HG02973 (cell line): ENCODE measurements around the gene C1orf21.
"Not testable (repeated sequence)": the region's sequence is repeated elsewhere in the genome, so short reads cannot be mapped to it uniquely, and the experiment has no call there.

Experiments used
- ATAC-seq: cut with Tn5 transposase; IDR thresholded peaks from one replicate; pipeline ENCODE4 v1.9.1; 2021; ENCODE audit warnings: moderate library complexity; ENCODE audit not compliant: unreplicated experiment

The C1orf21 gene, protein sequence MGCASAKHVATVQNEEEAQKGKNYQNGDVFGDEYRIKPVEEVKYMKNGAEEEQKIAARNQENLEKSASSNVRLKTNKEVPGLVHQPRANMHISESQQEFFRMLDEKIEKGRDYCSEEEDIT

DNA sequence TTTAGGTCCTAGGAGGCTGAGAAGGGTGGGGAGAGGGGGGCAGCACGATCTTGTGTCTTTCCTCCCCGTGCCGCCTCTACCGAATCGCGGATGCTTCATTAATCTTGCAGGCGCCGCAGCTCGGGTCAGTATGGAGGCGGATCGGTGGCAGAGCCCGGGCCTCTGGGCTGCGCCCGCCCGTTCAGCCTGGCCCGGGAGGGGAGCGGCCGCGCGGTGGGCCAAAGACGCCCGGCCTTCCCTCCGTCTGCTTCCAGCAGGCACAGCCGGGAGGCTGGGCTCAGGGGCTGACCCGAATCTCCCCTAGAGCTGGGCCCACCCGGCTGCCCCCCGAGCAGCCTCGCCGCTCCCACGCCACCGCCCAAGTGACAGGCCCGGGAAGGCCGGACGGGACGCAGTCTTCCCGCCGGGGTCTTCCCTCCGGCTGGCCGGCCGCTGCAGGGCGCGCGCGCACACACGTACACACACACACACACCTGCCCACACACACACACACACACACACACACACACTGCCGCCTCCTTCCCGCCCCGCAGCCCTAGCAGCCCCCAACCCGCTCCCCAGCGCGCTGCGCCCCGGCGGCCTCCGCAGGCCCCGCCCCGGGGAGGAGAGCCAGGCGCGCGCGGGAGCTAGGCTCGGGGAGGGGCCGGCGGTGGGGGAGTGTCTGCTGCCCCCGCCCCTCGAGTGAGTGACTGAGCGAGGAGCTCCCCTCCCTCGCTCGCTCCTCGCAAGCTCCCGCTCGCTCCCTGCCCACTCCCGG is at the start of gene C1orf21:
C1orf21 (plus strand) TSS at position 718 of the 757 bp plus-strand sequence. CDS start 90,481 bp downstream, outside the sequence.
- ATAC-seq: peak; percentile 82

DNA sequence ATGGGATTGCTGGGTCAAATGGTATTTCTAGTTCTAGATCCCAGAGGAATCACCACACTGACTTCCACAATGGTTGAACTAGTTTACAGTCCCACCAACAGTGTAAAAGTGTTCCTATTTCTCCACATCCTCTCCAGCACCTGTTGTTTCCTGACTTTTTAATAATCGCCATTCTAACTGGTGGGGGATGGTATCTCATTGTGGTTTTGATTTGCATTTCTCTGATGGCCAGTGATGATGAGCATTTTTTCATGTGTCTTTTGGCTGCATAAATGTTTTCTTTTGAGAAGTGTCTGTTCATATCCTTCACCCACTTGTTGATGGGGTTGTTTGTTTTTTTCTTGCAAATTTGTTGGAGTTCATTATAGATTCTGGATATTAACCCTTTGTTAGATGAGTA is 49.0 kb upstream of the C1orf21 start:
- ATAC-seq: not testable (repeated sequence)

DNA sequence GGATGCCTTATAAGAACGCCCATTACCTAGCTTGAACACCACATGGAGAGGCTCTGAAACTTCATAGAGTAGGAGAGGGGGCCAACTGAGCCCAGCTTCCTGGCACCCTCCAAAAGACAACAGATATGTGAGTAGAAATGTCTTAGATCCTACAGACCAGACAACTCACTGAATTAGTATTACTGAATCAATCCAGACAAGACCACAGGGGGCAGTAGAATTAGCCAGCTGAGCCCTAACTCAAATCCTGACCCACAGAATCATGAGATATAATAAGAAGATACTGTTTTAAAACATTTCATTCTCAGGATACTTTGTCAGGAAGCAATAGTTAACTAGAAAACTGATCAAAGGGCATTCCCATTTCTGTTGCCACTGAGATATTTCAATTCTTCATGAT is 45.8 kb upstream of the C1orf21 start:
- ATAC-seq: no peak

DNA sequence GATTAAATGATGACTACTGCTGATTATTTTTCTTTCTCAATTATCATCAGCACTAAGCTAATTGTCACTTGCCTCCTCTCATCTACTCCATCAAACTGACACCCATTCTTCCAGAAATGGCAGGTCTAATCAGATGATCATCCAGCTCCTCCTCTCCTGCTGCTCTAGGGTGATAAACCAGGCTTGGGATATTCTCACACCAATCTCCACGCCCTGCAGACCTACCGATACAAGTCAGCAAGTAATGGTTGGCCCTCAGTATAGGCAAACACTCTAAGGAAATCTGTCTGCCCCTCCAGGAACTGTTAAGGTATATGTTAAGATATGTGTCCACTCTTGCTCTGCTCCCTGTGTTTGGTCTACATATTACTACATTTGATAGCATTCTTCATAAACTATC is 36.3 kb upstream of the C1orf21 start:
- no peak for ATAC-seq

DNA sequence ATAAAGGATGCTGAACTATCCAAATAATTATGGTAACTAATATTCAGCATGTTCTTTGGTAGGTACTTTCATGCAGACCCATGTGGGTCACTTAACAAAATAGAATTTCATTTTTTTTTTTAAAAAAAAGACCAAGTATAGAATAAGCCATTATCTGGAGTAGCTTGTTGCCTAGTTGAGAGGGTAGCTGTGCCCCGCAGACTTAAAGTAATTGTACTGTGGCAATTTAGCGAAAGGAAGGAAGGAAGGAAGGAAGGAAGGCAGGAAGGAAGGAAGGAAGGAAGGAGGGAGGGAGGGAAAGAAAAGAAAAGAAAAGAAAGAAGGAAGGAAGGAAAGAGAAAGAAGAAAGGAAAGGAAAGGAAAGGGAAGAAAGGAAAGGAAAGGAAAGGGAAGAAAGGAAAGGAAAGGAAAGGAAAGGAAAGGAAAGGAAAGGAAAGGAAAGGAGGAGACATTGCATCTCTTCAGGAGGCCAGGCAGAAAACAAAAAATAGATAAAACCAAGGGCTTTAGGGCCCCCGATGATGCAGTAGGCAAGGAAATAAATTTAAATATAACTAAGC is 35.3 kb upstream of the C1orf21 start:
- no peak for ATAC-seq

DNA sequence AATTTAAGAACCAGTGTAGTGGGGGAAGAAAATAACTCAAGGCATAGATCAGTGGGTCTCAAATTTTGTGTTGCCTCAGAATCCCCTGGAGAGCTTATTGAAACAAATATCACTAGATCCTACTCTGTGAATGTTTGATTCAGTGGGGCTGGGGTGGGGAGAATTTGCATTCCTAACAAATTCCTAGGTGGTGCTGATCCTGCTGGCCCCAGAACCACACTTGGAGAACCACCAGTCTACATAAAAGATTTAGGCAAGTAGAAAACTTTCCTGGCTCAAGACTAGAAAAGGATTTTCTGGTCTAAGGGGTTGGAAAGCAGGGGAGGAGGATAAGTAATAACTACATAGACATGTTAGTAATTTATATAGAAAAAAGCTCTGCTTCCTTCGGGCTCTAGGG is 34.1 kb upstream of the C1orf21 start:
- ATAC-seq: no peak

DNA sequence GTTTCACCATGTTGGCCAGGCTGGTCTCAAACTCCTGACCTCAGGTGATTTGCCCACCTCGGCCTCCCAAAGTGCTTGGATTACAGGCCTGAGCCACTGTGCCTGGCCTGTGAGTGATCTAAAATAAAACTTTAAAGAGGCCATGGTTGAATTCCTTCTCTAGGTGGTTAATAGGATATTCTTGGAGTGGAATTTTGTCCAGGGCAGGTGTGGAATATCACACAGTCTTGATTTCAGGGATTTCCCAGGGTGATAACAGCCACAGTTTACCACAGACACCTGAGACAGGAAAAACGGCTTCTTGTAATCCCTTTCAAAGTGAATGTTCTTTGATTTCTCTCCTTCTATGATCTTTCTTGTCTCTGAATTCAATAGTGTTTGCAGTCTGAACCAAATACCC is 32.1 kb upstream of the C1orf21 start:
- no peak for ATAC-seq

DNA sequence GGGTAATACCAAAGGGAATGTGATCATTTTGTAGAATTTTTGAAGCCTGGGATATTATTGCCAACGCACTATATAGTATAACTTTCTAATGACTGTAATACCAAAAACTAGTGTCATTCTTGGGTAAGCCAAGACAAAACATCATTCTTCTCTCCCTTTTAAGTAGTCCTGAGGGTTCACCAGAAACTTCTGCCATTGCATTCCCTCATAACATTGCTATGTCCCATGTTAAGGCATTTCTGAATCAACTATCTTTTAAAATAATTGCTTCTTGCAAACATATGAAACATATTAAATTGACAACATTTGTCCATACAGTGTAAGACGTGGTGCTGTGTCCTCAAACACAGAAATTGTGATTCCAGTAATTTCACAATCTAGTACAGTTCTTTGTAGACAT is 29.9 kb upstream of the C1orf21 start:
- no peak for ATAC-seq

DNA sequence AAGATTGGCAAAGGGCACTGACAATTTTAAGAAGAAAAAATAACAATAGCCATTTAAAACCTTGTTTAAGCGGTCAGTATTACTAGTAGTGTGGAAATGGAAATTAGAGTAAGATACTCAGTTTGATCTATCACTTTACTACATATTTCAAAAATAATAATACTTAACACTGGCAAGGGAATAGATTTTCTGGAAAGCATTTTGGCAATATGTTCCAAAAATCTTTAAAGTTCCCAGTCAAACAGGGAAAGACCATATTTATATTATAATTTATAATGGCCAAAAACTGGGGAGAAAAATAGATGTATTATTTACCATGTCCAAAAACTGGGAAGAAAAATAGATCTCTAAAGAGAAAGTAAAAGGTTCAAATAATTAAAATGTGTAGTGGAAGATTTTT is 28.6 kb upstream of the C1orf21 start:
- ATAC-seq: no peak

DNA sequence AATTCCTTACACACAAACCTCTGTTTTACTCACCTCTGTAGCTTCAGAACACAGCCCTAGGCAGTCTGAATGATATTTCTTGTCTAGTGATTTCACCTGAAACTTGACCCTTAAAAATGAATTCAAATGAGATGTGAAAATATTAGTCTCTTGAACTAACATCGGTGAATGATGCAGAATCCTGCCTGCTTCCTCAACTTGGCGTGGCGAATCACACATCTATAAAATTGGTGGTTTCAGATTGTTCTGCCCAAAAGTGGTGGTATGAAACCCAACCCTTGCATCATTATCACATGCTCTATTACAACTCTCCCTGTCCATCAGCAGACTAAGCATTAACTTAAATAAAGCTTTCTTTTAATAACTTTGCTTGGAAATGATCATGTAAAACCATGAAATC is 26.9 kb upstream of the C1orf21 start:
- no peak for ATAC-seq

DNA sequence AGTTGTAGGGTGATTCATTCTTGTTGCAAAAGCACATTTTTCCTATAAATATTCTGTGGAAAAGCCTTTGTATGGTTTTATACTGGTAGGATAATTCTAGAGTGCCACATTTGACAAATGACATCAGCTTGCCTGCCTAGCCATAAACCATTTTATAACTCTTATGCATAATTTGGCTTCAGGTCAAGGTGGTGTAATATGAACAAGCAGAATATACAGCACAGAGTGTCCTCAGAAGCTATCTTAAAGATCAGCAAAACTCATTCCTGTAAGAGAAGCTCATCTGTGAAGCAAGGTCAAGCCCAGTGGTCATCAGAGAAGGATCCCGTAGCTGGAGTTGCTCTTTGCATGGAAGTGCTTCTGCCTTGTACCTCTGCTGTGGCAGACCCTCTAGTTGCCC is 24.0 kb upstream of the C1orf21 start:
- ATAC-seq: no peak

DNA sequence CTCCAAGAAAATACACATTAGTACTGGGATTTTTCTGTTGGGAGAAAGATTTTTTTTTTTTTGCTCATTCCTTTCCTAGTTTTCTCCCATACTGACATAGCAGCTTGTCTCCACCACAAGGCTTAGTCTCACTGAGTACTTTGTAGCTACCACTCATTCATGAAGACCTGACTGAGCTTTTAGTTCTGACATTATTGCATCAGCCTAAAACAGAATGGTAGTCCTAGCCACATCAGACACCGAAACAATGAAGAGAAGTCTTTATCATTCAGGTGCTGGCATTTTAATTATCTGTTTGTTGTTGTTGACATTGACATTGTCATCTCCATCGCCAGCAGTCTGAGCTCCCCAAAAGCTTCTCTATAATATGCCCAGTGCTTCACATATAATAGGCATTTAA is 21.1 kb upstream of the C1orf21 start:
- ATAC-seq: no peak

DNA sequence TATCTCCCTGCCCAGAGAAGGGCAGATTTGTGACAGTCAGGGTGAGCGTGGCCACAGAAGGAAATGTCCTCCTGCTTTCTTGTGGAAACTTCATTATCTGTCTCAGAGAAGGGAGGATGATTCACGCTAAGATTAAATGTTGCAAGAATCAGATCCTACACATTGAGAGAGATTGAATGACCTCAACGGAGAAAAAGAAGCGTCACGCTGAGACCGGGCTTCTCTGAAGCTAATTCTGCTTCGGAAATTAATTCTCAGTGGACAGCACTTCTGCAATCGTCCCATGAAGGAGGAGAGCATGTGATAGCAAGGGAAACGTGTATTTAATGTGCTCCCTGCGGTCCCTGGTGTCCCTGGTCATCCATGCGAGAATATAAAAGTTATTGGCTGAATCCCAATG is 19.8 kb upstream of the C1orf21 start:
- no peak for ATAC-seq

DNA sequence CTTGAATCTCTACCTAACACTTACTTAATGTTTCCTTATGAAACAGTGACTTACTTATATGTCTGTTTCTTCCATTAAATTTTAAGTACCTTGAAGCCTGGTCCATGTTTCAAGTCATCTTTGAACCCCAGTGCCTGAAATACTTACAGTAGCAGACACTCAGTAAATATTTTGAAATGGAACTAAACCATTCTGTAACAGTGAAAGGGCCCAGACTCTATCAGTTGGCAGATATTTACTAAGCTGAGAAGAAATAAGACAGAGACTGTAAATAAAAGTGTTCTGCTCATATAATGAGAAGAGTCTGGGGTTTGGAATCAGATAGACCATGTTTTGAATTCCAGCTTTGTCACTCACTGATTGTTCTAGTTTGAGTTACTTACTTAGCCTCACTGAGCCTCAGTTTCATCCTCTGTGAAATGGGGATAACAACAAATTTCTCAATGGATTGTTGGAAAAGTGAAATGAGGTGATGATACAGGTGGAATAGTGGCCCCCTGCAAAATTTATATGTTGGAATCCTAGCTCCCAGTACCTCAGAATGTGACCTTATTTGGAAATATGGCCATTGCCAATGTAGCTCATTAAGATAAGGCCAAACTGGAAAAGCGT is 19.3 kb upstream of the C1orf21 start:
- no peak for ATAC-seq

DNA sequence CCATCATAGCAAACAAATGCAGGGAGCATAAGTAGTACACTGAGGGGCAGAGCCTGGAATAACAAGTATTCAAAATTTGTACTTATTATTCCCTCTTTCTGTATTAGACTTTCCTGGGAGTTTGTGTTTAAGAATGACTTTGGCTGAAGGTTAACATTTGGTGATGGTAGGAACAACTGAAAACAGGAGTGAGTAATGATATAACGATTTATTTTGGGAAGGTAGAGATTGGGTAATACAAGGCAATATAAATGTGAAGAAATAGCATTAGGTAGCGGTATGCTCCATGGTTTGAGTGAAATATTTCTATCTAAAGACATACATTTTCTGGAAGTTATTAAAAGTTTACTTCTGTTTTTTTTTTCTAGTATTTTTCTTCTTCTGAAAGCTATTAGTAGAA is 18.5 kb upstream of the C1orf21 start:
- no peak for ATAC-seq

DNA sequence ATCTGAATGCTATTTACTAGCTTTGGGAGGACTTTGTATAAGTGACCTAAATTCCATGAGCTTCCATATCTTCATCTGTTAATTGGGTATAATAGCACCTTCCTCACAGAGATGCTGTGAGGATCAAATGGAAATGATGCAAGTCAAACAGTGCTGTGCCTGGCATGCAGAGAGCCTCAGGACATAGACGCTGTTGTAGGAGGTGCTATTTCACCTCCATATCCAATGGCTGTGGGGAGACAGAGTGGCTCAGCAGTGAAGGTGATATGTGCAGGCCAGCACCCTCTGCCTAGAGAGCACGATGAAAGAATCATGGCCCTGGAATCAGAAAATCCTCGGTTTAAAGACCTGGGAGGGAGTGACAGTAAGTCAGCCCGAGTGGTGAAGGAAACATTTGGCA is 16.0 kb upstream of the C1orf21 start:
- no peak for ATAC-seq

DNA sequence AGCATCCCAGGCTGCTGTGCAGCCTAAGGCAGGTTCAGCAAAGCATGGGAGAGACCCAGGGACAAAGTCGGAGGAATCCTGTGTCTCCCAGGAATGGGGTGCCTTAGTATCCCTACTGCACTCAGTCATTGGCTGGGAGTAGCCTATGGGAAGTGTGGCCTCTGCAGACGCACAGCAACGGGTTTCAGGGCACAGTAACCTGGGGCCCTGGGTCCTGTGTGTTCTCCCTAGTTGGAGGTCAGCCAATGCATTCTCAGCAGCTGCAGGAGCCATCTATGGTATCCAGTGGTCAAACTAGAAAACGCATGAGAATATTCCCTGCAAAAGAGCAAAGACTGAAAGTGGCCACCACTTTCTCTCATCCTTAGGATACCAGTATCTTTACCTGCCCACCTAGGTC is 13.7 kb upstream of the C1orf21 start:
- ATAC-seq: no peak

DNA sequence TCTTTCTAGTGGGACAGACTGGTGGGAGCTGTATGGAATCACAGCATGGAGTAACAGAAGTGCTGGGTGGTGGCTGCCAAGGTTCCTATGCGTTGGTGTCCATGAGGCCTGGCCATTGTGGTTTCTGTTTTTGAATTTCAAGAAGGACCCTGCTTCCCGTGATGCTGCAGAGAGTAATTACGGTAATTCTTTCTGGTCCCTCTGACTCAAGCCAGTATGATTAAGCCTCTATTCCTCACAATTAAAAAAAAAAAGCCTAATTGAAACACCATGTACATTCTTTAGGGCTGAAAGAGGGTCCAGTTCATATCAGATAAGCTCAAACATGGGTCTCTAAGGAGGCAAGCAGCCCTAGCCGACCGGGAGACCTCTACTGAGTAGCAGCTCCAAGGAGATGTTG is 10.5 kb upstream of the C1orf21 start:
- ATAC-seq: no peak

DNA sequence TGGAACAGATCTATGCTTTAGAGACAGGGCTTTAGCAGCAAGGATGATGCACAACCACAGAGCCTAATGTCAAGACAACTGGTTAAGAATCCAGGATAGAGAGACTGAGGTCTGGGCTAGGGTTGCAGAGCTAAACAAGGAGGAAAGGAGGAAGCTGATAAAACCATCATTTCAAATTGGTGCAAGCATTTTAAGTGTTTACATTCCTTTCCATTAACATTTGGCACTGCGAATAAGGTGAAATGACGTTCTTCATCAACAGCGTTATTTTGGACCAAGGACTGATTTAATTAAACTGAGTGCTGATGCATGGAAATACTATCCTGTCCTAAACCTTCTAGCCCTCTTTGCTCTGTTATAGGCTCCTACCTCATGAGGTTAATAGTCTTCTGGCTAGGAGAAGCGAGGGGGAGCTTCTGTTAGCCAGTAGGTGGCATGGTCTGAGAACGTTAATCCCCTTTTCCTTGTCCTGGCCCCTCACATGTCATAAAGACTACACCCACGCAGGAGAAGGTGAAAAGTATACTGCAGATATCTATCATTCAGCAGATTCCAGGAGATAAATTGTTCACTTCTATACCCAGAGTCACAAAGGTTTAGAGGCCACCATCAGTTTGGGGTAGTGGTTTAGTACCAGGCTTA is 7.6 kb upstream of the C1orf21 start:
- ATAC-seq: no peak

DNA sequence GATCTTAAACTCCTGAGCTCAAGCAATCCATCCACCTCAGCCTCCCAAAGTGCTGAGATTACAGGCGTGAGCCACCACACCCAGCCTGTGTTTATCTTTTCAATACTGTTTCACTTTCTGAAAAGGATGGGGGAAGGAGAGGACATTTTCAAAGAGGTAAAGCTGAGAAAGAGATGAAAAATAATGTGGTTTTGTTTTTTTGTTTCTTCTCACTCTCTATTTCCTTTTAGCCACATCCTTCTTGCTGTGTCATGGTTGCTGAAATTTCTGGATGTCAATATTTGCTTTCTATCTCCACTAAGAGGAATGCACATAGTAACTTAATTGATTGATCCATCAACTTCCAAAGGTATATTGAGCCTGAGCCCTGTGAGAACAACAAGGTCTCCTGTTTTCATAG is 6.4 kb upstream of the C1orf21 start:
- no peak for ATAC-seq

DNA sequence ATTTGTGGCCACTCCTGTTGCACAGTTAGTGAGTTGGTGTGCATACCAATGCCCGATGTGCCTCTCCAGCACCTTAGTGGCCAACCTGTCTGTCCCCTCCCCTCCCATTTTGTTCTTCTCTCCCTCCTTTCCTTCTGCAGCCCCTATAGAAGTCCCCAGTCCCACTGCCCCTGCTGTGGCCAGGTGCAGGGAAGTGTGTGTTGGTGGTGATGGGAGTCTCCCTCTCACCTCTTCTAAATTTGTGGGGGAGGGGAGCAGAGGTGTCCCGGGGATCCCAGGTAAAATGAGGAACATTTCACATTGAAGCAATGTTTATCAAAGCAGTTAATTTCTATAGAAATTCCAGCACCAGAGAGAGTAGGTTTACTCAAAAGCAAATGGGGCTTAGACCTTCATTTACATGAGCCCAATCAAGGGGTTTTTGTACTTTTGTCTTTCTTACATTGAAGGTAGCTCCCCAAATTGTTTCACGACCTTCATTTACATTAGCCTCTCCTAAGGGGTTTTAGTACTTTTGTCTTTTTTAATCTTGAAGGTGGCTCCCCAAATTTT is 3.0 kb upstream of the C1orf21 start:
- ATAC-seq: no peak
